WTC11 (cell line): ENCODE results near the gene C11orf21. TPM values are rescaled to one million over a fixed set of nuclear protein-coding genes. Genes with fewer than 3 reads are reported as not detected.

Experiments
- ATAC-seq: fragments of 200-7000 bp; cut with Tn5 transposase; 2 replicates; pipeline ENCODE4 v1.10.0; 2021; ENCODE audit warnings: mild to moderate bottlenecking, moderate library complexity
- CTCF ChIA-PET: fragments of 300-600 bp; sonication (Branson Sonifier 250); formaldehyde crosslinking; loops from one replicate; lab custom pipeline; 2021; ENCODE audit warnings: antibody characterized with exemption; lab: Charles Lee
- POLR2A ChIA-PET: fragments of 350-600 bp; sonication (Branson Sonifier 250); formaldehyde crosslinking; loops from one replicate; lab custom pipeline; 2021; ENCODE audit warnings: antibody characterized with exemption; lab: Charles Lee
- DNase-seq: peaks from one replicate; pipeline ENCODE4 v3.0.0; 2021; ENCODE audit warnings: low spot score
- H3K27ac Mint-ChIP-seq: 2 replicates; pipeline ENCODE4 v1.8.0; 2021; ENCODE audit warnings: mixed read lengths
- H3K27me3 Mint-ChIP-seq: 2 replicates; pipeline ENCODE4 v1.8.0; 2021; ENCODE audit warnings: low read depth, mild to moderate bottlenecking, moderate library complexity, mixed read lengths
- H3K36me3 Mint-ChIP-seq: 2 replicates; pipeline ENCODE4 v1.8.0; 2021; ENCODE audit warnings: mixed read lengths
- H3K4me1 Mint-ChIP-seq: 2 replicates; pipeline ENCODE4 v1.8.0; 2022; ENCODE audit warnings: mixed read lengths
- H3K4me3 Mint-ChIP-seq: 2 replicates; pipeline ENCODE4 v1.8.0; 2021; ENCODE audit warnings: mild to moderate bottlenecking, moderate library complexity, mixed read lengths
- H3K9me3 Mint-ChIP-seq: 2 replicates; pipeline ENCODE4 v1.8.0; 2021; ENCODE audit warnings: mixed read lengths
- CREB1 ChIP-seq: sonication (generic); formaldehyde crosslinking; IDR thresholded peaks from 2 replicates; pipeline ENCODE4 v1.8.0; 2023; ENCODE audit warnings: mild to moderate bottlenecking, missing genetic modification reagents
- ELF4 ChIP-seq: sonication (generic); formaldehyde crosslinking; IDR thresholded peaks from 2 replicates; pipeline ENCODE4 v1.8.1; 2022; ENCODE audit warnings: low read depth, mild to moderate bottlenecking, moderate library complexity, missing genetic modification reagents
- ETV6 ChIP-seq: sonication (generic); formaldehyde crosslinking; IDR thresholded peaks from 2 replicates; pipeline ENCODE4 v1.8.1; 2022; ENCODE audit warnings: mild to moderate bottlenecking, missing genetic modification reagents
- FOXJ3 ChIP-seq: sonication (generic); formaldehyde crosslinking; IDR thresholded peaks from 2 replicates; pipeline ENCODE4 v1.9.0; 2021; ENCODE audit warnings: missing genetic modification reagents, mild to moderate bottlenecking, borderline replicate concordance
- HMGA2 ChIP-seq: fragments of 250-450 bp; sonication (Bioruptor Pico); IDR thresholded peaks from 2 replicates; pipeline ENCODE4 v1.4.0; 2021; ENCODE audit warnings: mild to moderate bottlenecking, moderate library complexity
- PRRX2 ChIP-seq: fragments of 250-450 bp; sonication (Bioruptor Pico); IDR thresholded peaks from 2 replicates; pipeline ENCODE4 v1.8.0; 2021; ENCODE audit warnings: mild to moderate bottlenecking
- RORB ChIP-seq: fragments of 250-450 bp; sonication (Bioruptor Pico); IDR thresholded peaks from 2 replicates; pipeline ENCODE4 v1.9.0; 2021; ENCODE audit warnings: mild to moderate bottlenecking
- SMAD4 ChIP-seq: sonication (generic); formaldehyde crosslinking; IDR thresholded peaks from 2 replicates; pipeline ENCODE4 v1.8.0; 2022; ENCODE audit warnings: mild to moderate bottlenecking, missing genetic modification reagents
- TP53 ChIP-seq: sonication (generic); formaldehyde crosslinking; IDR thresholded peaks from 2 replicates; pipeline ENCODE4 v1.8.1; 2023; ENCODE audit warnings: mild to moderate bottlenecking, missing genetic modification reagents
- ZNF423 ChIP-seq: fragments of 250-450 bp; sonication (Bioruptor Pico); IDR thresholded peaks from 2 replicates; pipeline ENCODE4 v2.1.2; 2022; ENCODE audit warnings: mild to moderate bottlenecking, moderate library complexity
- total RNA-seq: library from RNA; stranded (reverse); gene quantifications from 3 replicates; pipeline ENCODE4 v1.2.3, GENCODE V29; 2021
- TF ChIP-seq, protein P1 (sequence below): sonication (generic); formaldehyde crosslinking; IDR thresholded peaks from 2 replicates; pipeline ENCODE4 v1.8.1; 2023; ENCODE audit warnings: mild to moderate bottlenecking, moderate library complexity, missing genetic modification reagents
- TF ChIP-seq, protein P2 (sequence below): fragments of 250-450 bp; sonication (Bioruptor Pico); IDR thresholded peaks from 2 replicates; pipeline ENCODE4 v1.8.0; 2021; ENCODE audit warnings: mild to moderate bottlenecking
- TF ChIP-seq, protein P3 (sequence below): sonication (generic); formaldehyde crosslinking; IDR thresholded peaks from 2 replicates; pipeline ENCODE4 v1.8.0; 2022; ENCODE audit warnings: missing genetic modification reagents
- TF ChIP-seq, protein P4 (sequence below): sonication (generic); formaldehyde crosslinking; IDR thresholded peaks from 2 replicates; pipeline ENCODE4 v1.8.0; 2023; ENCODE audit warnings: missing genetic modification reagents, mild to moderate bottlenecking, borderline replicate concordance
- TF ChIP-seq, protein P5 (sequence below): sonication (generic); formaldehyde crosslinking; IDR thresholded peaks from 2 replicates; pipeline ENCODE4 v1.8.1; 2022; ENCODE audit warnings: mild to moderate bottlenecking, missing genetic modification reagents, moderate library complexity, borderline replicate concordance

The C11orf21 gene
- total RNA-seq, 1 experiment from 2014 or later = 0.24 TPM

DNA sequence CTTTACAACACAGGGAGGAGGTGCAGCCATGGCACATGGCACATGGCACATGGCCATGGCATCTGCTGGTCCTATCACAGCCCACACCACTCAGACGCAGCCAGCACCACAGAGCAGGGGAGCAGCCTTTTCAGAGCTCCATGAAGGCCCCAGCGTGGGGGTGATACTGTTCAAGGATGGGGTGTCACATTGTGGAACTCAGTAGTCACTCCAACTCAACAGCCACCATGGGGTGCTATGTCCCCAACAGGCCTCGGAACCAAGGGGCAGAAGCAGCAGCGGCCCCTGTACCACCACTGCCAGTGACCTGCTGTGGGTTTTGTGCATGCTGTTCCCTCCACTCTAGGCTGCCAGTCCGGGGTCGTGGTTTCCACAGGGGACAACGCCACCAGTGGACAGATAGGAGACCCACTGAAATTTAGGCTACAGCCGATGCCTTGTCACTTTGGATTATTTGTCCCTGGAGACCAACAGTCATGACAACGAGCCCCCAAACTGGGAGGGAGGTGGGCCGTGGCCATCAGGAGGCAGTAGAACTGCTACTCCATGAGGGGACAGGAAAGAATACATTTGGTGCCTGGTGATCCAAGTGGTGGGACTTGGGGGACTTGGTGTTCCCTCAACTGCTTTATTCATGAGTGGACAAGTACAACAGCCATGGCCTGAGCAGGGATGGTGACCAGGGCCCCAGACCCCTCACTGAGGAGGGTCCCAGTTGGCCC lies 45.0 kb upstream of the C11orf21 start:
- POLR2A ChIA-PET = no interaction called here
- no peaks in the 10 kb centered on the region for H3K4me1 Mint-ChIP-seq
- H3K4me3 Mint-ChIP-seq = no peak overlapping the region
- H3K27ac Mint-ChIP-seq = no peak overlapping the region
- TF ChIP-seq ZNF423 (CRISPR knock-in tag) (no peak), ELF4 (no peak), RORB (CRISPR knock-in tag) (no peak), SMAD4 (no peak), ETV6 (CRISPR knock-in tag) (no peak), HMGA2 (no peak), PRRX2 (CRISPR knock-in tag) (no peak), FOXJ3 (CRISPR knock-in tag) (no peak), TP53 (no peak), CREB1 (CRISPR knock-in tag) (no peak)
- TF ChIP-seq, protein P1, sequence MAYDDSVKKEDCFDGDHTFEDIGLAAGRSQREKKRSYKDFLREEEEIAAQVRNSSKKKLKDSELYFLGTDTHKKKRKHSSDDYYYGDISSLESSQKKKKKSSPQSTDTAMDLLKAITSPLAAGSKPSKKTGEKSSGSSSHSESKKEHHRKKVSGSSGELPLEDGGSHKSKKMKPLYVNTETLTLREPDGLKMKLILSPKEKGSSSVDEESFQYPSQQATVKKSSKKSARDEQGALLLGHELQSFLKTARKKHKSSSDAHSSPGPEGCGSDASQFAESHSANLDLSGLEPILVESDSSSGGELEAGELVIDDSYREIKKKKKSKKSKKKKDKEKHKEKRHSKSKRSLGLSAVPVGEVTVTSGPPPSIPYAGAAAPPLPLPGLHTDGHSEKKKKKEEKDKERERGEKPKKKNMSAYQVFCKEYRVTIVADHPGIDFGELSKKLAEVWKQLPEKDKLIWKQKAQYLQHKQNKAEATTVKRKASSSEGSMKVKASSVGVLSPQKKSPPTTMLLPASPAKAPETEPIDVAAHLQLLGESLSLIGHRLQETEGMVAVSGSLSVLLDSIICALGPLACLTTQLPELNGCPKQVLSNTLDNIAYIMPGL (CRISPR knock-in tag) = no peak
- TF ChIP-seq, protein P2, sequence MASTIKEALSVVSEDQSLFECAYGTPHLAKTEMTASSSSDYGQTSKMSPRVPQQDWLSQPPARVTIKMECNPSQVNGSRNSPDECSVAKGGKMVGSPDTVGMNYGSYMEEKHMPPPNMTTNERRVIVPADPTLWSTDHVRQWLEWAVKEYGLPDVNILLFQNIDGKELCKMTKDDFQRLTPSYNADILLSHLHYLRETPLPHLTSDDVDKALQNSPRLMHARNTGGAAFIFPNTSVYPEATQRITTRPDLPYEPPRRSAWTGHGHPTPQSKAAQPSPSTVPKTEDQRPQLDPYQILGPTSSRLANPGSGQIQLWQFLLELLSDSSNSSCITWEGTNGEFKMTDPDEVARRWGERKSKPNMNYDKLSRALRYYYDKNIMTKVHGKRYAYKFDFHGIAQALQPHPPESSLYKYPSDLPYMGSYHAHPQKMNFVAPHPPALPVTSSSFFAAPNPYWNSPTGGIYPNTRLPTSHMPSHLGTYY (CRISPR knock-in tag) = no peak
- TF ChIP-seq, protein P3, sequence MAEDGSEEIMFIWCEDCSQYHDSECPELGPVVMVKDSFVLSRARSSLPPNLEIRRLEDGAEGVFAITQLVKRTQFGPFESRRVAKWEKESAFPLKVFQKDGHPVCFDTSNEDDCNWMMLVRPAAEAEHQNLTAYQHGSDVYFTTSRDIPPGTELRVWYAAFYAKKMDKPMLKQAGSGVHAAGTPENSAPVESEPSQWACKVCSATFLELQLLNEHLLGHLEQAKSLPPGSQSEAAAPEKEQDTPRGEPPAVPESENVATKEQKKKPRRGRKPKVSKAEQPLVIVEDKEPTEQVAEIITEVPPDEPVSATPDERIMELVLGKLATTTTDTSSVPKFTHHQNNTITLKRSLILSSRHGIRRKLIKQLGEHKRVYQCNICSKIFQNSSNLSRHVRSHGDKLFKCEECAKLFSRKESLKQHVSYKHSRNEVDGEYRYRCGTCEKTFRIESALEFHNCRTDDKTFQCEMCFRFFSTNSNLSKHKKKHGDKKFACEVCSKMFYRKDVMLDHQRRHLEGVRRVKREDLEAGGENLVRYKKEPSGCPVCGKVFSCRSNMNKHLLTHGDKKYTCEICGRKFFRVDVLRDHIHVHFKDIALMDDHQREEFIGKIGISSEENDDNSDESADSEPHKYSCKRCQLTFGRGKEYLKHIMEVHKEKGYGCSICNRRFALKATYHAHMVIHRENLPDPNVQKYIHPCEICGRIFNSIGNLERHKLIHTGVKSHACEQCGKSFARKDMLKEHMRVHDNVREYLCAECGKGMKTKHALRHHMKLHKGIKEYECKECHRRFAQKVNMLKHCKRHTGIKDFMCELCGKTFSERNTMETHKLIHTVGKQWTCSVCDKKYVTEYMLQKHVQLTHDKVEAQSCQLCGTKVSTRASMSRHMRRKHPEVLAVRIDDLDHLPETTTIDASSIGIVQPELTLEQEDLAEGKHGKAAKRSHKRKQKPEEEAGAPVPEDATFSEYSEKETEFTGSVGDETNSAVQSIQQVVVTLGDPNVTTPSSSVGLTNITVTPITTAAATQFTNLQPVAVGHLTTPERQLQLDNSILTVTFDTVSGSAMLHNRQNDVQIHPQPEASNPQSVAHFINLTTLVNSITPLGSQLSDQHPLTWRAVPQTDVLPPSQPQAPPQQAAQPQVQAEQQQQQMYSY (CRISPR knock-in tag) = no peak
- TF ChIP-seq, protein P4, sequence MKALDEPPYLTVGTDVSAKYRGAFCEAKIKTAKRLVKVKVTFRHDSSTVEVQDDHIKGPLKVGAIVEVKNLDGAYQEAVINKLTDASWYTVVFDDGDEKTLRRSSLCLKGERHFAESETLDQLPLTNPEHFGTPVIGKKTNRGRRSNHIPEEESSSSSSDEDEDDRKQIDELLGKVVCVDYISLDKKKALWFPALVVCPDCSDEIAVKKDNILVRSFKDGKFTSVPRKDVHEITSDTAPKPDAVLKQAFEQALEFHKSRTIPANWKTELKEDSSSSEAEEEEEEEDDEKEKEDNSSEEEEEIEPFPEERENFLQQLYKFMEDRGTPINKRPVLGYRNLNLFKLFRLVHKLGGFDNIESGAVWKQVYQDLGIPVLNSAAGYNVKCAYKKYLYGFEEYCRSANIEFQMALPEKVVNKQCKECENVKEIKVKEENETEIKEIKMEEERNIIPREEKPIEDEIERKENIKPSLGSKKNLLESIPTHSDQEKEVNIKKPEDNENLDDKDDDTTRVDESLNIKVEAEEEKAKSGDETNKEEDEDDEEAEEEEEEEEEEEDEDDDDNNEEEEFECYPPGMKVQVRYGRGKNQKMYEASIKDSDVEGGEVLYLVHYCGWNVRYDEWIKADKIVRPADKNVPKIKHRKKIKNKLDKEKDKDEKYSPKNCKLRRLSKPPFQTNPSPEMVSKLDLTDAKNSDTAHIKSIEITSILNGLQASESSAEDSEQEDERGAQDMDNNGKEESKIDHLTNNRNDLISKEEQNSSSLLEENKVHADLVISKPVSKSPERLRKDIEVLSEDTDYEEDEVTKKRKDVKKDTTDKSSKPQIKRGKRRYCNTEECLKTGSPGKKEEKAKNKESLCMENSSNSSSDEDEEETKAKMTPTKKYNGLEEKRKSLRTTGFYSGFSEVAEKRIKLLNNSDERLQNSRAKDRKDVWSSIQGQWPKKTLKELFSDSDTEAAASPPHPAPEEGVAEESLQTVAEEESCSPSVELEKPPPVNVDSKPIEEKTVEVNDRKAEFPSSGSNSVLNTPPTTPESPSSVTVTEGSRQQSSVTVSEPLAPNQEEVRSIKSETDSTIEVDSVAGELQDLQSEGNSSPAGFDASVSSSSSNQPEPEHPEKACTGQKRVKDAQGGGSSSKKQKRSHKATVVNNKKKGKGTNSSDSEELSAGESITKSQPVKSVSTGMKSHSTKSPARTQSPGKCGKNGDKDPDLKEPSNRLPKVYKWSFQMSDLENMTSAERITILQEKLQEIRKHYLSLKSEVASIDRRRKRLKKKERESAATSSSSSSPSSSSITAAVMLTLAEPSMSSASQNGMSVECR (CRISPR knock-in tag) = no peak
- TF ChIP-seq, protein P5, sequence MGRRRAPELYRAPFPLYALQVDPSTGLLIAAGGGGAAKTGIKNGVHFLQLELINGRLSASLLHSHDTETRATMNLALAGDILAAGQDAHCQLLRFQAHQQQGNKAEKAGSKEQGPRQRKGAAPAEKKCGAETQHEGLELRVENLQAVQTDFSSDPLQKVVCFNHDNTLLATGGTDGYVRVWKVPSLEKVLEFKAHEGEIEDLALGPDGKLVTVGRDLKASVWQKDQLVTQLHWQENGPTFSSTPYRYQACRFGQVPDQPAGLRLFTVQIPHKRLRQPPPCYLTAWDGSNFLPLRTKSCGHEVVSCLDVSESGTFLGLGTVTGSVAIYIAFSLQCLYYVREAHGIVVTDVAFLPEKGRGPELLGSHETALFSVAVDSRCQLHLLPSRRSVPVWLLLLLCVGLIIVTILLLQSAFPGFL (CRISPR knock-in tag) = no peak
- H3K36me3 Mint-ChIP-seq = peaks cover 20% of the 10 kb centered on the region
- CTCF ChIA-PET = no interaction called here
- DNase-seq (no peak), ATAC-seq (no peak)
- H3K9me3 Mint-ChIP-seq = peaks cover 72% of the 10 kb centered on the region
- H3K27me3 Mint-ChIP-seq = peaks cover 68% of the 10 kb centered on the region
